ENCODE measurements around the gene SDK2.

The SDK2 gene

GRCh38 chr17:73494950-73495349 lies 149.3 kb downstream of the SDK2 start:
- TF ChIP-seq CTCF (IDR thresholded peaks at IDR 0.05; ENCODE audit: borderline replicate concordance, control extremely low read depth, extremely low read depth, insufficient read depth, missing control alignments) = no peak

GRCh38 chr17:73493956-73494926 lies 150.0 kb downstream of the SDK2 start:
- DNase-seq (ENCODE audit: low spot score) = no peak
- in situ Hi-C loops (cut with MboI; ENCODE audit: low sequenced_read_pairs, unreplicated experiment) = no loop called here
- no peak for TF ChIP-seq CTCF (IDR thresholded peaks at IDR 0.05; ENCODE audit: borderline replicate concordance, control extremely low read depth, extremely low read depth, insufficient read depth, missing control alignments)

More at GRCh38 chr17:73494950-73495349, 149.3 kb downstream of the SDK2 start:
- in situ Hi-C loops (cut with MboI; ENCODE audit: low sequenced_read_pairs, unreplicated experiment) = no loop called here
- DNase-seq (ENCODE audit: low spot score) = no peak

DNA sequence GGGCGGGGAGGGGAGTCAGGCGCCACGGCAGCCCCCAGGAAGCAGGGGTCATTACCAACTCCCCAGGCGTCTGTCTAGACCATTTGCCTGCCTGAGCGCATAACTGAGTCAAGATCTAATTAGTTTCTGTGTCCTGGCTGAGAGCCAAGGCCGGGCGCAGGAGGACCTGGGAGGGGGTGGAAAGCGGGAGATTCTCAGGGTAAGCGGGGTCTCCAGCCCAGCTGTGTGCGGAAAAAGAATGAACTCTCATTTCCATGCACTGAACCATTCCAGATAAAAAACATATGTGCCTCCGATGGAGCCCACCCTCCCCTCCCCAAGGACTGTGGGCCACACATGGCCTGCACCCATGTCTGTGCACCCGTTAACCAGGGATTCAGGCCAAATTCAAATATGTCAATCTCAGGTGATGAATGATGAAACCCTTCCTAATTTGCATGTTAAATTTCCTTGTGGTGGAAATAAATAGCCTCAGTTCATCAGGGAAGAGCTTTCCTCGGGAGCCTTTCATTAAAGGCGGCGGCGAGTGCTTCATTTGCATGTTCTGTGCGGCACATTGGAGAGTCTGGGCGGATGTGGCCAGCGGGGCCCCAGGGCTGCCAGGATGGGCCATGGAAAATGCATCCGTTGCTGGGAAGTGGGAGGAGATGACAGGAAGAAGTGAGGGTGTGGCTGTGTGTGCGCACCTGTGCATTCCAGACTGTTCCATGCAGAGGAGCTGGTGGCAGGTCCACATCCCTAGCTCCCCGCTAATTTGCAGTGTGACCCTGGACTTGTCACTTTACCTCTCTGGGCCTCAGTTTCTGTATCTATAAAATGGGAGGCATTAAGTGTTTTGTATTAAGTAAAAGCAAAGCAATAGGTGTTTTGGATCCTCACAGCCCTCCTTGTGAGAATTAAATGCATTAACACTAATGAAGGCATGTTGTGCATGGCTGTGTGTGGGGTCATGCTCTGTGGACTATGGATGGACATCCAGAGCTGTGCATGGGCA lies 151.1 kb downstream of the SDK2 start:
- DNase-seq (ENCODE audit: low spot score) = no peak
- no peak for TF ChIP-seq CTCF (IDR thresholded peaks at IDR 0.05; ENCODE audit: borderline replicate concordance, control extremely low read depth, extremely low read depth, insufficient read depth, missing control alignments)
- in situ Hi-C loops (cut with MboI; ENCODE audit: low sequenced_read_pairs, unreplicated experiment) = no loop called here

GRCh38 chr17:73492125-73492820 lies 152.0 kb downstream of the SDK2 start:
- in situ Hi-C loops (cut with MboI; ENCODE audit: low sequenced_read_pairs, unreplicated experiment) = no loop called here
- DNase-seq (ENCODE audit: low spot score) = no peak

GRCh38 chr17:73491648-73492047 lies 152.6 kb downstream of the SDK2 start:
- DNase-seq (ENCODE audit: low spot score) = no peak
- in situ Hi-C loops (cut with MboI; ENCODE audit: low sequenced_read_pairs, unreplicated experiment) = no loop called here
- TF ChIP-seq CTCF (IDR thresholded peaks at IDR 0.05; ENCODE audit: borderline replicate concordance, control extremely low read depth, extremely low read depth, insufficient read depth, missing control alignments) = no peak

More at GRCh38 chr17:73492125-73492820, 152.0 kb downstream of the SDK2 start:
- no peak for TF ChIP-seq CTCF (IDR thresholded peaks at IDR 0.05; ENCODE audit: borderline replicate concordance, control extremely low read depth, extremely low read depth, insufficient read depth, missing control alignments)

DNA sequence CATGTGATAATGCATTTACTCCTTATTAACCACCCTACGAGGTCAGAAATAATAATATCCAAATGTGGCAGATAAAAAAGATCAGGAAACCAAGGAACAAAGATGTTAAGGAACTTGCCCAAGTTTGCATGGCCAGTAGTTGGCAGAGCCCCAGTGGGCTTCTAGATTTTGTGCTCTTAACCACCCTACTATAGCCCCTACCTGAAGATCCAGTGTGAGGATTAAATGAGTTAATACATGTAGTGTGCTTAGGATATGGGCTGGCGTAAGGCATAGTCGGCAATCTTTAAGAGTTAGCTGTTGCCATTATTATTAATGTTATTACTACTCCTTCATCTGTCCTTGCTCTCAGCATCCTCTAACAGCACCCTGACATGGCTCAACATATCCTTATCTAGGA lies 153.4 kb downstream of the SDK2 start:
- DNase-seq (ENCODE audit: low spot score) = no peak
- in situ Hi-C loops (cut with MboI; ENCODE audit: low sequenced_read_pairs, unreplicated experiment) = no loop called here
- TF ChIP-seq CTCF (IDR thresholded peaks at IDR 0.05; ENCODE audit: borderline replicate concordance, control extremely low read depth, extremely low read depth, insufficient read depth, missing control alignments) = no peak
